WTC11 (cell line): ENCODE data around the gene BFSP2. TPM values are rescaled to one million over a fixed set of nuclear protein-coding genes. Genes with fewer than 3 reads are reported as not detected.

Source experiments
- ATAC-seq: fragments of 200-7000 bp; cut with Tn5 transposase; 2 replicates; pipeline ENCODE4 v1.10.0; 2021; ENCODE audit warnings: mild to moderate bottlenecking, moderate library complexity
- CTCF ChIA-PET: fragments of 300-600 bp; sonication (Branson Sonifier 250); formaldehyde crosslinking; loops from one replicate; lab custom pipeline; 2021; ENCODE audit warnings: antibody characterized with exemption; lab: Charles Lee
- POLR2A ChIA-PET: fragments of 350-600 bp; sonication (Branson Sonifier 250); formaldehyde crosslinking; loops from one replicate; lab custom pipeline; 2021; ENCODE audit warnings: antibody characterized with exemption; lab: Charles Lee
- DNase-seq: peaks from one replicate; pipeline ENCODE4 v3.0.0; 2021; ENCODE audit warnings: low spot score
- H3K27ac Mint-ChIP-seq: 2 replicates; pipeline ENCODE4 v1.8.0; 2021; ENCODE audit warnings: mixed read lengths
- H3K27me3 Mint-ChIP-seq: 2 replicates; pipeline ENCODE4 v1.8.0; 2021; ENCODE audit warnings: low read depth, mild to moderate bottlenecking, moderate library complexity, mixed read lengths
- H3K36me3 Mint-ChIP-seq: 2 replicates; pipeline ENCODE4 v1.8.0; 2021; ENCODE audit warnings: mixed read lengths
- H3K4me1 Mint-ChIP-seq: 2 replicates; pipeline ENCODE4 v1.8.0; 2022; ENCODE audit warnings: mixed read lengths
- H3K4me3 Mint-ChIP-seq: 2 replicates; pipeline ENCODE4 v1.8.0; 2021; ENCODE audit warnings: mild to moderate bottlenecking, moderate library complexity, mixed read lengths
- H3K9me3 Mint-ChIP-seq: 2 replicates; pipeline ENCODE4 v1.8.0; 2021; ENCODE audit warnings: mixed read lengths
- ATF1 ChIP-seq: sonication (generic); formaldehyde crosslinking; IDR thresholded peaks from 2 replicates; pipeline ENCODE4 v1.8.1; 2023; ENCODE audit warnings: mild to moderate bottlenecking, moderate library complexity, missing genetic modification reagents
- ATF3 ChIP-seq: sonication (generic); formaldehyde crosslinking; conservative IDR thresholded peaks from 2 replicates; pipeline ENCODE4 v1.8.1; 2022; ENCODE audit warnings: mild to moderate bottlenecking, missing genetic modification reagents
- CREB1 ChIP-seq: sonication (generic); formaldehyde crosslinking; IDR thresholded peaks from 2 replicates; pipeline ENCODE4 v1.8.0; 2023; ENCODE audit warnings: mild to moderate bottlenecking, missing genetic modification reagents
- E2F1 ChIP-seq: sonication (generic); formaldehyde crosslinking; IDR thresholded peaks from 2 replicates; pipeline ENCODE4 v1.8.0; 2022; ENCODE audit warnings: mild to moderate bottlenecking, missing genetic modification reagents
- E2F4 ChIP-seq: sonication (generic); formaldehyde crosslinking; IDR thresholded peaks from 2 replicates; pipeline ENCODE4 v1.8.1; 2022; ENCODE audit warnings: low read depth, mild to moderate bottlenecking, moderate library complexity, missing genetic modification reagents, borderline replicate concordance
- ERG ChIP-seq: fragments of 250-450 bp; sonication (Bioruptor Pico); IDR thresholded peaks from 2 replicates; pipeline ENCODE4 v1.8.0; 2021; ENCODE audit warnings: mild to moderate bottlenecking
- GTF2I ChIP-seq: fragments of 250-450 bp; sonication (Bioruptor Pico); conservative IDR thresholded peaks from 2 replicates; pipeline ENCODE4 v1.4.0; 2021; ENCODE audit warnings: mild to moderate bottlenecking
- IRF2 ChIP-seq: sonication (generic); formaldehyde crosslinking; IDR thresholded peaks from 2 replicates; pipeline ENCODE4 v1.8.0; 2022; ENCODE audit warnings: low read depth, missing genetic modification reagents, borderline replicate concordance
- PREB ChIP-seq: sonication (generic); formaldehyde crosslinking; IDR thresholded peaks from 2 replicates; pipeline ENCODE4 v1.8.1; 2022; ENCODE audit warnings: mild to moderate bottlenecking, missing genetic modification reagents, moderate library complexity, borderline replicate concordance
- PRRX2 ChIP-seq: fragments of 250-450 bp; sonication (Bioruptor Pico); IDR thresholded peaks from 2 replicates; pipeline ENCODE4 v1.8.0; 2021; ENCODE audit warnings: mild to moderate bottlenecking
- RORB ChIP-seq: fragments of 250-450 bp; sonication (Bioruptor Pico); IDR thresholded peaks from 2 replicates; pipeline ENCODE4 v1.9.0; 2021; ENCODE audit warnings: mild to moderate bottlenecking
- SMAD4 ChIP-seq: sonication (generic); formaldehyde crosslinking; IDR thresholded peaks from 2 replicates; pipeline ENCODE4 v1.8.0; 2022; ENCODE audit warnings: mild to moderate bottlenecking, missing genetic modification reagents
- STAT6 ChIP-seq: sonication (generic); formaldehyde crosslinking; conservative IDR thresholded peaks from 2 replicates; pipeline ENCODE4 v1.8.1; 2023; ENCODE audit warnings: mild to moderate bottlenecking, low read depth, missing genetic modification reagents, moderate library complexity
- TEAD4 ChIP-seq: sonication (generic); formaldehyde crosslinking; IDR thresholded peaks from 2 replicates; pipeline ENCODE4 v1.8.0; 2022; ENCODE audit warnings: mild to moderate bottlenecking, missing genetic modification reagents
- ZMAT4 ChIP-seq: fragments of 250-450 bp; sonication (Bioruptor Pico); IDR thresholded peaks from 2 replicates; pipeline ENCODE4 v1.9.0; 2021; ENCODE audit warnings: mild to moderate bottlenecking
- ZNF121 ChIP-seq: sonication (generic); formaldehyde crosslinking; IDR thresholded peaks from 2 replicates; pipeline ENCODE4 v1.8.0; 2023; ENCODE audit warnings: missing genetic modification reagents
- ZNF138 ChIP-seq: sonication (generic); formaldehyde crosslinking; conservative IDR thresholded peaks from 2 replicates; pipeline ENCODE4 v1.8.1; 2022; ENCODE audit warnings: mild to moderate bottlenecking, moderate library complexity, missing genetic modification reagents
- ZNF281 ChIP-seq: sonication (generic); formaldehyde crosslinking; IDR thresholded peaks from 2 replicates; pipeline ENCODE4 v1.8.0; 2023; ENCODE audit warnings: mild to moderate bottlenecking, missing genetic modification reagents
- ZNF317 ChIP-seq: sonication (generic); formaldehyde crosslinking; IDR thresholded peaks from 2 replicates; pipeline ENCODE4 v1.8.1; 2023; ENCODE audit warnings: low read depth, mild to moderate bottlenecking, moderate library complexity, missing genetic modification reagents, borderline replicate concordance
- ZNF416 ChIP-seq: fragments of 250-450 bp; sonication (Bioruptor Pico); IDR thresholded peaks from 2 replicates; pipeline ENCODE4 v1.9.0; 2021; ENCODE audit warnings: mild to moderate bottlenecking, inconsistent platforms
- total RNA-seq: library from RNA; stranded (reverse); gene quantifications from 3 replicates; pipeline ENCODE4 v1.2.3, GENCODE V29; 2021

BFSP2 gene
- total RNA-seq, 1 experiment from 2014 or later = not detected

- Mint-ChIP-seq H3K9me3 (no peaks in the 10 kb centered on the region), H3K4me3 (no peak overlapping the region), H3K4me1 (peaks cover 19% of the 10 kb centered on the region), H3K27me3 (no peaks in the 10 kb centered on the region), H3K36me3 (no peaks in the 10 kb centered on the region), H3K27ac (no peak overlapping the region)
- ChIA-PET CTCF (interaction anchor here (0.7 to 1.4 kb wide), 4 partner anchors 24 to 656 kb away, joined by 3 to 6 read pairs (median 6); no protein-coding TSS in a partner anchor), POLR2A (no interaction called here)
- no peak for ATAC-seq
- no peak for TF ChIP-seq ATF1 (CRISPR knock-in tag)
- TF ChIP-seq TEAD4 (CRISPR knock-in tag) = no peak
- TF ChIP-seq ERG (CRISPR knock-in tag) = no peak
- TF ChIP-seq CREB1 (CRISPR knock-in tag) = no peak
- TF ChIP-seq ZNF281 = no peak
- TF ChIP-seq ZNF138 (CRISPR knock-in tag) = no peak
- no peak for TF ChIP-seq ZNF121
- TF ChIP-seq ZNF317 (CRISPR knock-in tag) = no peak
- no peak for TF ChIP-seq ZMAT4
- TF ChIP-seq PREB = no peak
- TF ChIP-seq E2F1 (CRISPR knock-in tag) = no peak
- no peak for TF ChIP-seq RORB (CRISPR knock-in tag)
- no peak for TF ChIP-seq ATF3
- TF ChIP-seq STAT6 = no peak
- TF ChIP-seq E2F4 (CRISPR knock-in tag) = no peak
- no peak for TF ChIP-seq PRRX2
- TF ChIP-seq ZNF416 (CRISPR knock-in tag) = no peak
- TF ChIP-seq IRF2 (CRISPR knock-in tag) = no peak
- TF ChIP-seq SMAD4 (CRISPR knock-in tag) = no peak
- TF ChIP-seq GTF2I (CRISPR knock-in tag) = no peak
- TF ChIP-seq, all 79 proteins: peak for 0
- DNase-seq = no peak
These were observed 13.0 kb upstream of the BFSP2 start for GRCh38 chr3:133386876-133387275.
